ENCODE measurements around the gene GCA.

DNA sequence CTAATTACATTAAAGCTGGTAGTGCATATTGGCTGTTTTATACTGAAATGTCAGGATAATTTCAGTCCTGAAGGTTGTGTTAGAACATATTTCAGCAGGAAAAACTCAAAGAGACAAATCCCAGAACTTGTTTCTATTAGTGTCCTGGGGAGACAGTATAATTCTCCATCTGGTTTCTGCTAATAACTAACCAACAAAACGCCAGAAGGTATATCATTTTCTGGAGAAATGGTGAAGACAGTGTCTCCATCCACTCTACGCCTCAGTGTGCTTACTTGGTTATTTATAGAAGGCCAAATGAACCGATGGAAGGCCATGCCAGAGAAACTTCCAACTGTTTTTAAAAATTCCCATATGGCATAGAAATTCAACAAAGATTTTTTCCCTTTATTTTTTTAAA lies 41.6 kb downstream of the GCA start:
- TF ChIP-seq POLR2A (IDR thresholded peaks at IDR 0.05; ENCODE audit: low read depth, low read length) (no peak), CTCF (conservative IDR thresholded peaks at IDR 0.05; ENCODE audit: low read depth, low read length) (no peak)

Measured in IMR-90 (cell line).